Adipose tissue (tissue), 3 donors: Measurements from ENCODE around the gene NTRK1. TPM values are rescaled to one million over a fixed set of nuclear protein-coding genes. Genes with fewer than 3 reads are reported as not detected.

Source experiments
- polyA plus RNA-seq, 3 donors: library from polyadenylated mRNA; stranded (reverse); fragments of 200-250 nt; gene quantifications; one replicate each; pipeline ENCODE4 v1.2.3, GENCODE V29; 2013
- donor health status: healthy with polysubstance abuse.
- donor health status: Bipolar disorder and iron deficiency.
- donor health status: healthy.

The NTRK1 gene
- polyA plus RNA-seq, 3 donors: 0.40 to 4.0 (median 1.8) TPM

Other genes with a start within 250 kb of the NTRK1 start
- 1 to 10 TPM in 1 of 3 donors, under 1 TPM in 2; 0.24 to 1.6 (median 0.28) TPM for gene HAPLN2, start 241.4 kb upstream of the NTRK1 start, polyA plus RNA-seq
- gene BCAN, start 218.7 kb upstream of the NTRK1 start, polyA plus RNA-seq: under 1 TPM; 0.06 to 0.56 (median 0.07) TPM
- gene NES, start 183.5 kb upstream of the NTRK1 start, polyA plus RNA-seq: 10 to 100 TPM in 2 of 3 donors, 1 to 10 TPM in 1; 3.5 to 38.3 (median 32.1) TPM
- 10 to 100 TPM in 1 of 3 donors, 1 to 10 TPM in 1, under 1 TPM in 1; 0.45 to 31.3 (median 3.2) TPM for gene CRABP2, start 155.3 kb upstream of the NTRK1 start, polyA plus RNA-seq
- 10 to 100 TPM; 22.7 to 25.4 (median 24.6) TPM for gene METTL25B, start 132.4 kb upstream of the NTRK1 start, polyA plus RNA-seq
- 10 to 100 TPM in 2 of 3 donors, 1 to 10 TPM in 1; 9.3 to 17.1 (median 15.7) TPM for gene ISG20L2, start 132.1 kb upstream of the NTRK1 start, polyA plus RNA-seq
- gene MRPL24, start 119.8 kb upstream of the NTRK1 start, polyA plus RNA-seq: 100 to 1,000 TPM; 104 to 178 (median 151) TPM
- gene HDGF, start 109.2 kb upstream of the NTRK1 start, polyA plus RNA-seq: 100 to 1,000 TPM in 2 of 3 donors, 10 to 100 TPM in 1; 51.7 to 120 (median 116) TPM
- 10 to 100 TPM; 16.6 to 38.7 (median 35.8) TPM for gene PRCC, start 93.3 kb upstream of the NTRK1 start, polyA plus RNA-seq
- gene SH2D2A, start 44.0 kb upstream of the NTRK1 start, polyA plus RNA-seq: 1 to 10 TPM in 2 of 3 donors, under 1 TPM in 1; 0.75 to 6.1 (median 3.0) TPM
- under 1 TPM; 0.07 to 0.39 (median 0.11) TPM for gene INSRR, start 1.7 kb upstream of the NTRK1 start, polyA plus RNA-seq
- 10 to 100 TPM in 2 of 3 donors, 1 to 10 TPM in 1; 3.3 to 14.3 (median 11.6) TPM for gene PEAR1, start 32.9 kb downstream of the NTRK1 start, polyA plus RNA-seq
- 1 to 10 TPM in 1 of 3 donors, under 1 TPM in 2; 0.03 to 1.6 (median 0.16) TPM for gene LRRC71, start 59.8 kb downstream of the NTRK1 start, polyA plus RNA-seq
- gene ARHGEF11, start 184.9 kb downstream of the NTRK1 start, polyA plus RNA-seq: 10 to 100 TPM in 2 of 3 donors, 1 to 10 TPM in 1; 7.2 to 18.1 (median 15.2) TPM
- gene ETV3L, start 238.9 kb downstream of the NTRK1 start, polyA plus RNA-seq: not detected